ENCODE data around the gene DCC.

Gene DCC

DNA sequence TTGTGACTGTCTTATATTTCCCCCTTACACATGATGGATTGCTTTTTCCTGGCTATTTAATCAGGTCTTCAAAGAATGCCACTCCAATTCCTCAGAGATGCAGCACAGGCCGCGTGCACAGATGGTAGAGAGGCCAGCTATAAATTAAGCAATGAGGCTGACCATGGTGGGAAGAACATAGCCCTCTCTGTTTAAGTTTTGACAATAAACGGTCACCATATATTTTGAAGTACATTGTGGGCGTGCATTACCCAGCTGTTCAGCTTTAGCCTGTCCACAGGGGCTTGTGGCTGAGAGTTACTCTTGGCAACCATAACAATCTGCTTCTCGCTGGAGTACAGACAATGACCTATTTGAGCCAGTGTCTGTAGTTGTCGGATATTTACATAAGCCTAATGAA lies 730.8 kb downstream of the DCC start:
- no peak for DNase-seq (ENCODE audit: low spot score)

DNA sequence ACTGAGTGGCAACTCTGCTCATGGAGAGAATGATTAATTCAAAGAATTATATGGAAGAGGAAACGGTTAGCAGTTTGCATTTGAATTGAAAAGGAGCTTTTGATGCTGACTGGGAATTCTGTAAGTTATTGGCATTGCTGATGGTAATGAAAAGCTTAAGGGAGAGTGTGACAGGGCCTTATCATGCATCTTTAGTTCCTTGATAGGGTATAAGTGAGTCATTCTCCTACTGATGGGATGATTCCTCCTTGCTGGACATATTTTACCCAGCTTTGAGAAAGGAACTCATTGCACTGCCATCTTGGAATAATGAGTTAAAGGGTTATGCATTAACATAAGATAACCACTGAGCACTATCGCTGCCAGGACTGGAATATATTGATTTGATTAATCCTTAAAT lies 740.7 kb downstream of the DCC start:
- no peak for DNase-seq (ENCODE audit: low spot score)

GRCh38 chr18:53093636-53094035 lies 753.6 kb downstream of the DCC start:
- DNase-seq (ENCODE audit: low spot score): no peak

DNA sequence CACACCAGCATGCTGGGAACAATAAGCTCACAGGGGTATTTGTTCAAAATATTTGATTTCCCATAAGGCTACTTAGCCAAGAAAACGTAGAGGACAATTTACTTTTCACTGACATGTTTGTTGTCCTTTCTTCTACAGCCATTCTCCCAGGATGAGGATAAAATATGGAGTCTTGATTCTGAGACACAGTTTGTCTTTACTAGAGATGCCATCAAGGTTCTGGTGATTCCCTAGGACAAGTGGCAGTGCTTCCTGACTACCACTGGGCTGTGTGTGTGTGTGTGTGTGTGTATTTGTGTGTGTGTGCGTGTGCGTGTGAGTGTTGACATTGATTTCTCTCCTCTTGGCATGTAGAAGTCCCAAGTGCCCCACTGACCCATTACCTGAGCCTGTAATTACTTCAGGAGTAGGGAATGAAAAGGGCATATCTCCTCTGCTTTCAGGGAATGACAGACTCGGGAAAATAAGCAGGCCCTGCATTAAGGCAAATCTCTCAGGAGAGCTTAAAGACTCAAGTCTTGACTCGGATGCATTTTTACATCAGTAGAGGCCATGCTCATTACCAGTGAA lies 761.6 kb downstream of the DCC start:
- DNase-seq (ENCODE audit: low spot score): no peak

DNA sequence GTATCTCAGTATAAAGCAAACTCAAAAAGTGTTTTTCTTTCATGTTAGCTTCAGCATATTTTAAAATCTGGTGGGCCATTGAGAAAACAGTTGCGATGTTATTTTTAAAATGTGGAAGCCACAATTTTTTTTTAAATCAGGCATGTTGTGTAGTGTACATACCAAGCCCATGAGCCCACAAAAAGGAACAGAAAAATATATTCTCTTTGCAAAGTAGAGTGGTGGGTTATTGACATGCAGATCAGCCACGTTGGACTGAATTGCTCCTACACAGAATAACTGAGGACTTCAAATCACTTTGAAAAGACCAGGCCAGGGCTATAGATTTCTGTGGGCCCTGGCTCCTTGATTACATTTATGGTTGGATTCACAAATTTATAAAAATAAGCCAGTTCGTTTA lies 774.4 kb downstream of the DCC start:
- DNase-seq (ENCODE audit: low spot score): no peak

- no peak for DNase-seq (ENCODE audit: low spot score)
These were observed 776.0 kb downstream of the DCC start for GRCh38 chr18:53115876-53116585.

DNA sequence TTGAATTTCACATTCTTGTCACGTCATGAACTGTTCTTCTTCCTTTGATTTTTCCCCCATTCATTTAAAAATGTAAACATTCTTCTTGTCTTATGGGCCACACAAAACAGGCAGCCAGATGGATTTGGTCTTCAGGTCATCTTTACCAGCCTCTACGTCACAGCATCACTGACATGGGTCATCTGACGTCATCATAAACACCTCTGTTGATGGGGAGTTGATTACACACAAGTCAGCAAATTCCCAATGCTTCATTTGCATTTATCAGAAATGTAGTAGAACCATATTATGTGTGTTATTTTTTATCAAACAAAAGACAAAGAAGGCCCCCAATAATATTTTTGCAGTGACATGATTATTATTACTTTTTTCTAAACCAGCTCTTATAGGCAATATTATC lies 777.9 kb downstream of the DCC start:
- DNase-seq (ENCODE audit: low spot score): no peak

- DNase-seq (ENCODE audit: low spot score): no peak
These were observed 786.2 kb downstream of the DCC start for GRCh38 chr18:53126210-53126609.

DNA sequence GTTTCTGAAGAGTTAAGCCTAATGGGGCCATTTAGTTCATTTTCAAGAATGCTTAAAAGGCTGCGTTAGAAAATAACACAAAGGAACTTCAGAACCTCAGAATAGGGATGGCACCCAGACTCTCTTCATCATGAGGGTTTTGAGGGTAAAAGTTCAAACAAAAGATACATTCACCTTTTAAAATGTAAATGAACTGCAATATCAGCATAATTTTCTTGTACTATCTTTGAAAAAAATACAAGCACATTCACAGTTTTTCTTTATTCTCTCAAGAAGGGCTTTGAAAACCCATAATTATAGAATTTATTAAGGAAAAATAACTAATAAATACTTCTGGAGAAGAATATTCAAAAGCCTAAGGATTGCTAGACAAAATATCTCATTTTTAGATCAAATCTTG lies 791.0 kb downstream of the DCC start:
- DNase-seq (ENCODE audit: low spot score): no peak

- no peak for DNase-seq (ENCODE audit: low spot score)
These were observed 794.7 kb downstream of the DCC start for GRCh38 chr18:53134711-53135110.

DNA sequence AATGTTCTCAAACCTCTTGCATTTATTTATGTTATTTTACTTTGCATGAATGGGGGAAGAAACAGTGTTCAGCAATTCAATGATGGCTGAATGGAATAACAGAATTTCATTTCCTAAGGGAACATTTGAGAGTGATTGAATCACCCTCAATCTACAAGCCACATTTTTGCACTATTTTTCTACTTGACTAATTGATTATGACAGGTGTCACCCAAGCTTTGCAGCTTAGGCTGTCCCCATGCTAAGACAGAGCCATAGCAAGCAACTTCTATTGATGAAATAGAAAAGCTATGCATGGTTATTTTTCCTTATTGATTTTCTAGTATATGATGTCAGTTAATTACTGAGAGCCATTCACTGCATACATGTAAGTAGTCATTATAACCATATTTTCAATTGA lies 795.7 kb downstream of the DCC start:
- no peak for DNase-seq (ENCODE audit: low spot score)

- no peak for DNase-seq (ENCODE audit: low spot score)
These were observed 799.9 kb downstream of the DCC start for GRCh38 chr18:53139746-53140500.

DNA sequence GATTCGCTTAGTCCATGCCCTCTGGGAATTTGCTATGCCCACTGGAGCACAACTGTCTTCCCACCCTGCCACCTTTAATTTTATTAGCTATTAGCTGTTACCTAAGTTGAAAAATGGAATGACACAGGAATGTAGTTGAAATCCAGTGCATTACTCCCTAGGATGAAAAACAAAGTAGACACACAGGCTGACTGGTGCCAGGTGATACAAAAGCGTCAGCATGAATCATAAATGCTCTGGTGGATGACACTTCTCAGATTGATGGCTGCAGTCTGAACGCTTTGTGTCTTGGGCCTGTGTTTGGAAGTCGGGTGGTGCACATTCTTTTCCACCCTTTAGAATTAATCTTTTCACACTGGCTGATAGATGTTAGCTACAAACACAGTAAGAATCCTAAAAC lies 802.0 kb downstream of the DCC start:
- no peak for DNase-seq (ENCODE audit: low spot score)

DNA sequence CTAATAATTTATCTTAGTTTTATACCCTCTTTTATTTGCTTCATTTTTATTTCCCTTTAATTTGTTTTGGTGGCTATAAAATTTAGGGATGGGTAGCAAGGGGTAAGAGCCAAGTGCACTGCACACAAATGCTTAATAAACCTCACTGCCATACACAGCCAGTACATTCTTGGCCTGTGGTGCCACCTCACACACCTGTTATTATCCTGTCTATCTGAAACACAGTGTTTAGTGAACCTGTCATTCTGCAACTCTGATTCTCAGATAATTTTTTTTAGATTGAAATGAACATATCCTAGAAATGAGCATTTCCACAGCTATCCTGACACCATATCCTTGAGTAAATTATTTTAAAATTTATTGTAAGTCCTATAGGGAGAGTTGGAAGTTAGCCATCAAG lies 807.5 kb downstream of the DCC start:
- DNase-seq (ENCODE audit: low spot score): no peak

DNA sequence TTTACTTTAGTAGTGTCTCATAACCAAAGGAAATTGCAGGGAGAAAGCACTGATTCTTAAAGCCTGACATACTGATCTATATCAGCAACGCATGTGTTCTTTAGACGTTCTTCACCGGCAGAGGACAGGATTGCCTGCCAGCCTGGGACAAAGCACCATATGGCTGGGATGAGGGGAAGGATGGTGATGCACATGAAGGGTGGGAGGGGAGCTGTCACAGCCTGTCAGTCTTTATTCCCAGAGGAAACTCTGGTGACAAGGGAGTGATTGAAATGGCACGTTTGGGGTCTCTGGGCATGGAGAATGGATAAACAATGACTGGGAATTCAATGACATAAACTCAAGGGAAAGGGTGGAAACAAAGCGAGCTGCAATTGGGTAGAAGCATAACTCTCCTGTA lies 808.1 kb downstream of the DCC start:
- DNase-seq (ENCODE audit: low spot score): no peak

DNA sequence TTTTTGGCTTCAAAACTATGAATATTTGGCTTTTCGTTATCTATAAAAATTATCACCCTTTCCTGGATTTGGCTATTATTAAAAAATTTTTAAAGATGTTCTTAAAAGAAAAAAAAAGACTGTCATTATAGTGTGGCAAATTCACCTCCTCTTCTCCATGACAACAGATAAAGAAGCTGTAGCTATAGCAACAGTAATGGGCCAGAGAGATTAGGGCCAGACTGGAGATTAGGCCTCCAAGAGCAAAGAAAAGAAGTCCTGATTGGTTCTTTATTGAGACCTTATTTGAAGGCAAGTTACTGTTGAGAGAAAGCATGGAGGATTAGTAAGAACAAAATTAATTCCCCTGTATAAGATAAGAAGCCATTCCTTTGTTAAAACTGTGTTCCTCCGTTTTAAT lies 812.5 kb downstream of the DCC start:
- no peak for DNase-seq (ENCODE audit: low spot score)

- no peak for DNase-seq (ENCODE audit: low spot score)
These were observed 813.3 kb downstream of the DCC start for GRCh38 chr18:53153281-53153680.

- no peak for DNase-seq (ENCODE audit: low spot score)
These were observed 813.8 kb downstream of the DCC start for GRCh38 chr18:53153800-53154199.

- no peak for DNase-seq (ENCODE audit: low spot score)
These were observed 825.8 kb downstream of the DCC start for GRCh38 chr18:53165770-53166169.

DNA sequence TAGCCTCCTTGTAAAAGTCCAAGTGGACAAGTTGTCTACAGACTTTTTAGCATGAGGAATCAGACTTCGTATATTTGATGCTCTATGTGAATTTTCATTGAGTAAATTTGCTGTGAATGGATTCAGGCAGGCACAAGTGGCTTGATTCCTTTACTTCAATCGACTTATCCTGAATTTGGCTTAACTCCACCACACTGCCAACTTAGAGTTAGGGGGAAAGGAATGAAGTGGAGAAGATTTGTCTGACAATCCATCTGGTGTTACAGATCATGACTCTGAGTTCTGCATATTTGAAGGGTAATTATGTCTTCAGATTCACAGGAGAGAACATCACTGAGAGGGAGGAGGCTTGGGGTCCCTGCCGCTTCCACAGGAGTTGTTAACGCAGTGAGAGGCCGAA lies 829.3 kb downstream of the DCC start:
- DNase-seq (ENCODE audit: low spot score): no peak

GRCh38 chr18:53191634-53192033 lies 851.6 kb downstream of the DCC start:
- no peak for DNase-seq (ENCODE audit: low spot score)

GRCh38 chr18:53193870-53194269 lies 853.9 kb downstream of the DCC start:
- no peak for DNase-seq (ENCODE audit: low spot score)

DNA sequence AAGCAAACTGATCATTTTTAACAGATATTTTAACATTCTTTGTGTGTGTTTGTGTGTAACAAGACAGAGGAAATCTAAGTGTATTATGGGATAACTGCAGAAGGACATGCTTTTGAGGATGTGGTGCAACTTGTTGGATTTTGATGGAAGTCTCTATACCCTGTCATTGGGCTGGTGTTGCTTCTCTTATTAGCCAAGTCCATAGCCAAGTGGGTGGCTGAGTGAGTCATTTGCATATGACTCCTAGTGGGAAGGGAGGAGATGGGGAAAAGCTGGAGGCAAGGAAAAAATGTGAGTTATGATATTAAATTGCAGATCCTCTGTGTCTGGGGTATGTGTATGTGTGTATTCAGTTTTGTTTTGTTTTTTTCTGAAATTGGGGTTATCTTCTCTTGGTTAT lies 879.9 kb downstream of the DCC start:
- DNase-seq (ENCODE audit: low spot score): no peak

Measured in germinal center (tissue), 1 donor.